ENCODE measurements around the gene CFAP61. TPM values are rescaled to one million over a fixed set of nuclear protein-coding genes. Genes with fewer than 3 reads are reported as not detected.
"Not testable (repeated sequence)": the region's sequence is repeated elsewhere in the genome, so short reads cannot be mapped to it uniquely, and the experiment has no call there.

Gene CFAP61
- total RNA-seq, 2 donors from 2014 or later, result 1.0 TPM

DNA sequence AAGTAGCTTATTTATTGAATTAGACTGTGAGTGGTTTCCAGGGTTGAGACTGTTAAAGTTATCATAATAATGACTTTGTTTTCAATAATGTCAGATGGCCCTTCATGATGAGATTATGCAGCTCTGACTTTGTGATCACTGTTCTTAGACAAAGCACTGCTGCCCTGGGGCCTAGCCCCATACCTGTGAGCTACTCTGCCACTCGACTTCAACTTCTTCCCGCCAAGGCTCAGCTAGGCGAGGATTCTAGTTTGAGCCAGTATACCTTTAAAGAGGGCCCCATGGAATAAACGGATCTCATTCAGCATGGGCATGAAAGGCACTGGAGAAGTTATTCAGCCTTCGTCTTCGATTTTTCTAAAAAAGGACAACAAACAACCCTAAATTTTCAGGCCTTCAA is 270.6 kb downstream of the CFAP61 start:
- intact Hi-C loops (cut with DNase I), result no loop called here
- no peak for DNase-seq
- ATAC-seq, result no peak

DNA sequence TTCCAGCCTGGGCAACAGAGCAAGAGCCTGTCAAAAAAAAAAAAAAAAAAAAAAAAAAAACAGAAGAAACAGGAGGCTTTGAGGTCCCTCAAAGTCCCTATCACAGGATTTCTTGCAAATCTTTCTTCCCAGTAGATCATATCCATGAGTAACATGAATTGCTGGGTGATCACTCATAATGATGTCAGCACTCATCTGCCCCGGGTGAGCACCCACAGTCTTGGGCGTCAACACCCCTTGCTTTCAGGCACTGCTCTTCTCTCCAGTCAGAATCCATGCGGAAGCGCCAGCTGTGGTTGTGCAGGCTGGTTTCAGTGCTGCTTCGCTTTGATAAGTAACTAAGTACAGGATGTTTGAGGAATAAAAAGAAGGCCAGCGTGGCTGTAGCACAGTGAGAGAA is 275.4 kb downstream of the CFAP61 start:
- intact Hi-C loops (cut with DNase I), result no loop called here
- ATAC-seq (no peak), DNase-seq (no peak)

DNA sequence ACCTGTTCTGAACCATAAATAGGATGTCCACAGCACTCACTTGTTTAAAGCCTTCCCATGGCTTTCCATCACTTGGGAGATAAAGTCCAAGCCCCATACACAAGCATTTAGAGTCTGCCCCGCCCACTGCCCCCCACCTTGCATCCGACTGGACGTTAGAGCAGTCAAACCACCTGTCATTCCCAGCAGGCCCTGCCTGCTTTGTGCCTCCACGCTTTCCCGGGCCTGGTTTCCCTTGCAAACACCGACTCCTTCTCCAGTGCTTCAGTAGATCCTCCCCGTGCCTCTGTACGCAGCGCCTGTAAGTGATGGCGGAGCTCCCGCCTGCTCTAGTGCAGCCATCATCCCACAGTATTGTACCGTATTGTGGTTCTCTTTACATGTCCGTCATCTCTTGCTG is 277.2 kb downstream of the CFAP61 start:
- DNase-seq (no peak), ATAC-seq (no peak)
- intact Hi-C loops (cut with DNase I), result no loop called here

DNA sequence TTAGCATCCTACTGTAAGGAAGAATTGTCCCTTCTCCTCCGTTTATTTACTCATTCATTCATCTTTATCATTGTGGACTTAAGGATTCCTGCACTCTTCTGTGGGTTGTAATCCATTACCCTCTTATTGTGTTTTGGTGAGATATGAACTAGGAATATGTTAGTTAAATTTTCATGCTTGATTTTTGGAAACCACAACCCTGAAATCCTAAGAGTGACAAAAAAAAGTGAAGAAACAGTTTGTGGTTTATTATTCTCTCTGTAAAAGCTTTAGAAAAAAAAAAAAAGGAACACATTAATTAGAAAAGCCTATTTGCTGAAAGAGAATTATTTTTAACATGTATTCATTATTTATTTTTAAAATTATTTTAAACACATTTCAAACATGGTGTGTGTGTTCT is 278.8 kb downstream of the CFAP61 start:
- no peak for ATAC-seq
- intact Hi-C loops (cut with DNase I), result no loop called here
- no peak for DNase-seq

DNA sequence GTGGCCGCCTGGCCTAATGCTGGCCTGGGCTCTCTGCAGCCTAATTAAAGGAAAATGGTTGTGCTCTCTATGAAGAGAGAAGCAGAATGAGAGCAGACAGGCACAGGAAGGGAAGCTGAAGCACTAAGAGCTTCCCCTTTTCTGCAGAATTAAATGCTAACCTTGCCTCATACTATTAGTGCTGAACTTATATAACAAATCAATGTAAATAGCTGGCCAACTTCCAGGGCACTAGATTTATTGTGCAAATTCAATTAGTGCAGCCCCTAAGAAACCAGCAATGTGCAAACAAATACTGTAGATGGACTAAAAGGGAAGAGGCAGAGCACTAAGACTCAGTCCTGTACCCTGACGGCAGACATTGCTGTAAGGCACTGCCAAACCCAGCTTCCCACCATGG is 279.5 kb downstream of the CFAP61 start:
- DNase-seq (no peak), ATAC-seq (no peak)
- intact Hi-C loops (cut with DNase I), result no loop called here

DNA sequence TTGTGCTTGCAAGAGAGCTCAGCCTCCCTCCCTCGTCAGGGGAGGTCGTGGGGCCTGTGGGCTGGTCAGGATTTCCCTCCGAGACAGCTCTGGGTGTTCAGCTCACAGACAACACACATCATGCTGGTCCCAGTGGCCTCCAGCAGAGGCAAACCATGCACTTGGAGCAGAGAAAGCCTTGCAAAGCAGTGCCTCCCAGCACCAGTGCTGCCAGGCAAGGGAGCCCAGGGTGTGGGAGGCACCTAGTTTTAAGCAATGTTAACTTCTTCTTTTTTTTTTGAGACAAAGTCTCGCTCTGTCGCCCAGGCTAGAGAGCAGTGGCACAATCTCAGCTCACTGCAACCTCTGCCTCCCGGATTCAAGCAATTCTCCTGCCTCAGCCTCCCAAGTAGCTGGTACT is 281.5 kb downstream of the CFAP61 start:
- intact Hi-C loops (cut with DNase I), result no loop called here
- no peak for DNase-seq
- peak in 1 of 2 donors; percentile 44 for ATAC-seq

DNA sequence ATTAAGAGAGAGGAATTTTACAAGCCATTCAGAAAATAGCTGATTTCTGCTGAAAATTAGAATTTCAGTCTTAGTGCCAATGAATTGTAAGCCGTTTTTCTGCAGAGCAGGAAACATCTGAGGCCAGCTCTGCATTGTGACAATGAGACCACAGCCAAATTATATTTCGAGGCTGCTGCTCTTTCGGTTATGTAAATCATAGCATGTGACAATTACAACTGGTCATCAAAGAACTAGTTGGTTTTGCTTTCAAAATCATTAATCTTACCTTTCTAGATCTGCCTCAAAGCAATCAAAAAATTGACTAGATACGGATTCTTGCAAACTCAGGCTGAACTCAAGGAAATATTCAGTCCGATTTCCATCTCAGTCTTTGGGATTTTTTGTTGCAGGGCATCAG is 282.2 kb downstream of the CFAP61 start:
- ATAC-seq, result no peak
- intact Hi-C loops (cut with DNase I), result no loop called here
- DNase-seq, result no peak

DNA sequence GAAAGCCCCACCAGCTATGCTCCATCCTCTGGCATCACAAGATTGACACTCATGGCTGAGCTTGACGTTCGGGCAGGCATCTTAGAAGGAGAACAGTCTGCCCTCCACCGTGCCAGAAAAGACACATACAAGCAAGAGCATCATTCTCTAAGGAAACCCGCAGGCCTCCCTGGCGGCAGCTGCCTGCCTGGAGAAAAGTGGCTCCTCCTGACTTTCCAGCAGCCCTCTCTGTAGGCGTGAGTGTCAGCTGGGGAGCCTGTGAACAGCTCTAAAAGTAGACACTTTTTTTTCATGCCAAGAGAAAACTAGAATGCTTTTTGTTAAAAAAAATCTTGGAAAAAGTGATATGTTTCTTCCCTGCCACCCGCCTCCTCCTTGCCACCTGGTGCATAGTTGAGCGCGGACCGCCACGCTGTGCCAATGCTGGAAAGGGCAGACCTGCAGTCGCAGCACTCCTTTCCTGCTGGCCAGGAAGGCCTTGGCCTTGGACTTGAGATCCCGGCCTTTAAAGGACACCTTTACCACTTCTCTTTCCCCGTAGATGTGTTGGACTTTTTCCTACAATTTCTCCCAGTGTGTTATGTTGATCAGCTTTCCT is 285.9 kb downstream of the CFAP61 start:
- intact Hi-C loops (cut with DNase I), result no loop called here
- DNase-seq (no peak), ATAC-seq (no peak)

DNA sequence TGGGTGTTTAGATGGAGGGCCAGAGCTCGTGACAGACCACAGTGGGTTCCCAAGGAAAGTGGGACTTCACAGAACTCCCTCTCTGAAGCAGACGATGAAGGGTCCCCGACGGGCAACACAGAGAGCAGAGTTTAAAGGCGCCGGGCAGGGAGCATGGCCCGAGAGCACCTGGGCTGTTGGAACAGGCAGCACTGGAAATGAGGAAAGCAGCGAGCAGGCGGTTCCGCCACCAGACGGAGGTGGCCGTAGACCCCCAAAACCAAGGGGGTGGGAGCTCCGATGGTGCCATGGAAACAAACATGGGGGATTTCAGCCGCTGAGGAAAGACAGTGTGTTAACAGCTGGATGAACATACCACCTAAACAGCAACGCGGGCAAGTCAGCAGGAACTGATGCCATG is 288.1 kb downstream of the CFAP61 start:
- intact Hi-C loops (cut with DNase I), result no loop called here
- ATAC-seq (no peak), DNase-seq (no peak)

DNA sequence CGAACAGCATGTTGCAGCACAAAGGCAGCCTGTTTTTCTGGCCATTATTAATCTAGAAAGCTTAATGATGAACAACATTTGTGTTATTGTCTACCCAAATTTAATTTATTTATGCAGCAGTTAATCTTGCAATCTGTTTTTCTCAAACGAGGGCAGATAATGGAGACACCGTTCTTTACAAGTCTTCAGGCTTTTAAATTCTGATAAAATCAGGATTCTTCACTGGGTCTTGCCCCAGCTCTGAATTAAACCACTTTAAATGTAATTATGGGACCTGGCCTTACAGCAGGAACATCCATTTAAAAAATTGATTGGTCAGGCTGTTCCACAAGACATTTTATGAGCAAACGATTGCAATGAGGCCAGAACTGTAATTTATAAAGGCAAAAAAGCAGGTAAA is 289.0 kb downstream of the CFAP61 start:
- ATAC-seq (no peak), DNase-seq (no peak)
- intact Hi-C loops (cut with DNase I), result no loop called here

DNA sequence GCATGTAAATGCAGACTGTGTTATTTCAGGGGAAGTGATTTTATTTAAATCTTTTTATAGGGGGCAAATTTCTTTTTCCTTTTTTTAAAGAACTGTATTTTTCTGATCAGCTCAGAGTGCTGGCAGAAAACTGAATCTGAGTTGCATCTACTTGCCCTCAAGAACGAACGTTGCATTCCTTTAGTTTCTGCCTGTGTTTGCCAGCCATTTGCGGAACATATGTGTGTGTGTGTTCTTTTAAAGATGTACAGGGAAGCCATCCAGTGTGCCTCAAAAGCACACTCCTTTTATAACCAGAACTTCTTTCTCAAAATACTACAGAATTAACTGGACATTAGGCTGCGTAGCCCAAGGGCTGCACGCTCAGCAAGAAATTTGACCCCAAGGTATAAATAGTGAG is 289.7 kb downstream of the CFAP61 start:
- intact Hi-C loops (cut with DNase I), result no loop called here
- no peak for ATAC-seq

DNA sequence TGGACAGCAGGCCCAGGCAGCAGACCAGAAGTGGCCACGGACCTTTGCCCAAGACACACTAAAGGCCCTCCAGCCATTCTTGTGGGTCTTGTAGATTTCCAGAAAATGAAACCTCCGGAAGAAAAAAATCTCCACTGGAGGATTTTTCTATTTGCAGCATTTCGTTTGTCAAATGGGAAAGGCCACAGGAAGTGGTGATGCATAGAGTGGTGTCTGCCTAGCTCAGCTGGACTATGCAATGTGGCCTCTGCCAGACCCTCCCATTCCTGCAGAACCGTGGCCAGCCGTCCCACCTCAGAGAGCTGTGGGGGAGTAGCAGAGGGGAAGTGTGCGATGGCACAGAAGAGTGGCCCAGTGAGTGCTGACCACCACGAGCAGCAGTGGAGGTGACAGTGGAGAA is 291.6 kb downstream of the CFAP61 start:
- DNase-seq, result no peak
- ATAC-seq, result no peak
- intact Hi-C loops (cut with DNase I), result no loop called here

More for the DNA sequence above, 289.7 kb downstream of the CFAP61 start:
- no peak for DNase-seq

DNA sequence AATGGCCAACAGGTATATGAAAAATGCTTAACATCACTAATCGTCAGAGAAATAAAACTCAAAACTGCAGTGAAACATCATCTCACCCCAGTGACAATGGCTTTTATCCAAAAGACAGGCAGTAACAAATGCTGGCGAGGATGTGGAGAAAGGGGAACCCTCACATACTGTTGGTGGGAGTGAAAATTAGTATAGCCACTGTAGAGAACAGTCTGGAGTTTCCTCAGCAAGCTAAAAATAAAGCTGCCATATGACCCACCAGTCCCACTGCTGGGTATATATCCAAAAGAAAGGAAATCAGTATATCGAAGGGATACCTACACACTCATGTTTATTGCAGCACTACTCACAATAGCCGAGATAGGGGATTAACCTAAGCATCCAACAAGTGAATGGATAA is 292.1 kb downstream of the CFAP61 start:
- no peak for ATAC-seq
- intact Hi-C loops (cut with DNase I), result no loop called here
- DNase-seq, result no peak

DNA sequence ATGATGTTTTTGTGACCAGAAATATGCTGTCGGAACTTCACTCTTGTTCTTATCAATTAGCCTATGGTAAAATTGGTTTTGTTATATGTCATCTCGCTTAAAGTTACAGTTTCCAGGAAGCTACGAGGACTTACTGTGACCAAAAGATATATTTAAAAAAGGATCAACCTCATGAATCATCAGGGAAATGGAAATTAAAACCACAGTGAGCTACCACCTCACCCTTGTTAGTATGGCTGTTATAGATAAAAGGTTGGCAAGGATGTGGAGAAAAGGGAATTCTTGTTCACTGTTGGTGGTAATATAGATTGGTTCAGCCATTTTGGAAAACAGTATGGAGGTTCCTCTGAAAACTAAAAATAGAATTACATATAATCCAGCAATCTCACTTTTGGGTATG is 301.2 kb downstream of the CFAP61 start:
- intact Hi-C loops (cut with DNase I), result no loop called here
- DNase-seq (no peak), ATAC-seq (no peak)

DNA sequence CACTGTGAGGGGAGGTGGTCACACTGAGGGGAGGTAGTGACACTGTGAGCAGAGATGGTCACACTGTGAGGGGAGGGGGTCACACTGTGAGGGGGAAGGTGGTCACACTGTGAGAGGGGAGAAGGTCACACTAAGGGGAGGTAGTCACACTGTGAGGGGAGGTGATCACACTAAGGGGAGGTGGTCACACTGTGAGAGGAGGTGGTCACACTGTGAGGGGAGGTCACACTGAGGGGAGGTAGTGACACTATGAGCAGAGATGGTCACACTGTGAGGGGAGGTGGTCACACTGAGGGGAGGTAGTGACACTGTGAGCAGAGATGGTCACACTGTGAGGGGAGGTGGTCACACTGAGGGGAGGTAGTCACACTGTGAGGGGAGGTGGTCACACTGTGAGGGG is 303.2 kb downstream of the CFAP61 start:
- DNase-seq; ATAC-seq; intact Hi-C loops (cut with DNase I): not testable (repeated sequence)

DNA sequence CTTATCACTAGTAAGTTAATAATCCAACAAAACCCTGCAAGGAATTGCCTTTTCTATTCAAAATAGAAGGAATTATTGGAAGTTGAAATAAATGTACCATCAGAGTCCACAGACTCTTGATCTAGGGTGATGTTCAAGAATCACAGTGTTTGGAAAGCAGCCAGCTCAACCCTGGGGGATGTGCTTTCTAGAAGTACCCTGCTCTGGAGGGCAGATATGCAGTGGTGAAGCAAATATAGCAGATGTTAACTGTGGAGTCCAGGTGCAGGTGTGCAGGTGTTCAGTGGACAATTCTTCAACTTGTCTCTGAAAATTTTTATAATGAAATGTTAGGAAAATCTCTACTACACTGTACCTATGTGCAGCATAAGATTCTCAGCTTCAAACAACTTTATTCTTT is 306.5 kb downstream of the CFAP61 start:
- intact Hi-C loops (cut with DNase I), result no loop called here

DNA sequence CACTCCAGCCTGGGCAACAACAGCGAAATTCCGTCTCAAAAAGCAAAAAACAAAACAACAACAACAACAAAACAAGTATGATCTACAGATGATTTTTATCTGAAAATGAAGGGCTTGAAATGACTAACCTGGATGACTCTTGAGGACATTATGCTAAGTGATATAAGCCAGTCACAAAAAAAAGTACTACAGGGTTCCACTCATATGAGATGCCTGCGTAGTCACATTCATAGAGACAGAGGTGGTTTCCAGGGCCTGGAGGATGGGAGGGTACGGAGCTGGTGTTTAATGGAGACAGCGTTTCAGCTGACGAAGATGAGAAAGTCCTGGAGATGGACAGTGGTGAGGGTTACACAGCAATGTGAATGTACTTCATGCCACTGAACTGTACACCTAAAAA is 307.3 kb downstream of the CFAP61 start:
- intact Hi-C loops (cut with DNase I), result loop anchor here (2.0 to 10.0 kb wide), 3 partner anchors 205 to 277 kb away; no protein-coding TSS in a partner anchor
- ATAC-seq (no peak), DNase-seq (no peak)

More for the DNA sequence above, 306.5 kb downstream of the CFAP61 start:
- DNase-seq, result no peak
- ATAC-seq, result no peak

DNA sequence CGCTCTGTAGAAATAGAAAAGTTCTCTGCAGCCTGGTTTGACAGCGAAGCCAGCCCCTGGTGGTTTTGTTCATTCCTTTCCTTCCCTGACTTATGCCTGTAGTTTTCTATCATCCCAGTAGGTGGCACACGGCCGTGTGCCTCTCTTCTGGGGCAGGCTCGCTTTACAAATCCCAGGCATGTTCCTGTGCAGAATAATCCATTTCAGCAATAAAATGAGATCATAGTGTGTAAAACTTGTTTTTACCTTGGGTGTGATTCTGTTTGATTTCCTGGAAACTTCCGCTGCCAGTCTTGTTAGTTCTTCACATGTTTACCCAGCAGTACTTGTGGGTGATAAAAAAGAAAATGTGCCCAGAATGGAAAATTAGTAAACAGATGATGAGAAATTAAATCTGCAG is 308.1 kb downstream of the CFAP61 start:
- ATAC-seq (peak; percentile 82 to 84), DNase-seq (no peak)
- intact Hi-C loops (cut with DNase I), result loop anchor here (2.0 to 10.0 kb wide), 3 partner anchors 204 to 278 kb away; no protein-coding TSS in a partner anchor

DNA sequence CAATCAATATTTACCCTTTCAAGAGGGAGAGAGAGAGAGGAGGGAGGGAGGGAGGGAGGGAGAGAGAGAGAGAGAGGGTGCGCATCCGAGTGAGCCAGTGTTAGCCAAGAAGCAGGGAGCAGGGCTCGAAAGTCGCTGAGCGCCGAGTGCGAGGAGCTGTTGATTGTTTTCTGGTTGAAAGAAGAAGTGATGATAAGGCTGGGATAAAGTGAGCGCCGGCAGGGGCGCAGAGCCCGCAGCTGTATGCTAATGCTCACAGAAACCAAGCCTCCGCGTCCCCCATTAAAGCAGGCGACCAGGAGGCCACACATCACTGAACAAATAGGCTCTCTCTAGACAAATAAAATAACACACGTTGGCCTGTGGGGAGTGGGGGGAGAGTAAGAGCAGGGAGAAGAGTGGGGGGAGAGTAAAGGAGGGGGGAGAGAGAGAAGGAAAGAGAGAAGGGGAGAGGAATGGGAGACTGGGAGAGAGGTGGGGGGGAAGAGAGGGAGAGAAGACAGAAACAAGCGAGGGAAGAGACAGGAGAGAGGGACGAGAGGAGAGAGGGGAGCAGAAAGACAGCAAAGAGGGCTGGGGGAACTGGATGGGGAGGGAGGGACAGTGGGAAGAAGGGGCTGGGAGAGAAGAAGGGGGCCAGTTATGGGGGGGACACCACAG is 310.6 kb downstream of the CFAP61 start:
- DNase-seq (no peak), ATAC-seq (no peak)
- intact Hi-C loops (cut with DNase I), result loop anchor here (5.0 to 10.0 kb wide), 2 partner anchors 202 to 281 kb away; no protein-coding TSS in a partner anchor

DNA sequence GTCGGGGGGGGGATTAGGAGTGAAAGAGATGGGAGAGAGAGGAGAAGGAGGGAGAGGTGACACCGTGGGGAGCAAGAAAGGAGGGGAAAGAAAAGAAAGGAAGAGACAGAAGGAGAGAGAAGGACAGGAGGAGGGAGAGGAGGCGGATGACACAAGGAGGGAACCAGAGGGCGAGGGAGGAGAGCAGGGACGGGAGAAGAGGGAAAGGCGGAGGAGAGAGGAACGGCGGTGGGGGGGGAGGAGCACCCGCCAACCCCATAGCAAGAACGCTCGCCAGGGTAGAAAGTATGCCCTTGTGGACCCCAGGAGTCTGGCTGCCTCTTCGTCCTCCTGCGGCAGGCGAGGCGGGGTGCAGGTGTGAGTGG is 311.1 kb downstream of the CFAP61 start:
- ATAC-seq, result no peak
- no peak for DNase-seq
- intact Hi-C loops (cut with DNase I), result loop anchor here (5.0 to 10.0 kb wide), 2 partner anchors 201 to 281 kb away; no protein-coding TSS in a partner anchor
